ENCODE data around the gene CABP7. TPM values are rescaled to one million over a fixed set of nuclear protein-coding genes. Genes with fewer than 3 reads are reported as not detected.

Gene CABP7
- total RNA-seq (2021; ENCODE audit: unreplicated experiment), result 2.1 TPM
- 2.1 TPM for polyA plus RNA-seq (2012; ENCODE audit: insufficient read length)
- Bru-seq, nascent RNA, result percentile 21 among the genes with signal in this experiment
- percentile 26 among the genes with signal in this experiment for BruChase-seq, experiment 1, labeled RNA remaining after a 2-hour chase
- BruChase-seq, experiment 2, labeled RNA remaining after a 6-hour chase, result percentile 35 among the genes with signal in this experiment
- long read RNA-seq, partial matches to known transcripts, result 4 of 8 reads
- long read RNA-seq, other reads (novel, unspliced or antisense), result 1 of 8 reads

DNA sequence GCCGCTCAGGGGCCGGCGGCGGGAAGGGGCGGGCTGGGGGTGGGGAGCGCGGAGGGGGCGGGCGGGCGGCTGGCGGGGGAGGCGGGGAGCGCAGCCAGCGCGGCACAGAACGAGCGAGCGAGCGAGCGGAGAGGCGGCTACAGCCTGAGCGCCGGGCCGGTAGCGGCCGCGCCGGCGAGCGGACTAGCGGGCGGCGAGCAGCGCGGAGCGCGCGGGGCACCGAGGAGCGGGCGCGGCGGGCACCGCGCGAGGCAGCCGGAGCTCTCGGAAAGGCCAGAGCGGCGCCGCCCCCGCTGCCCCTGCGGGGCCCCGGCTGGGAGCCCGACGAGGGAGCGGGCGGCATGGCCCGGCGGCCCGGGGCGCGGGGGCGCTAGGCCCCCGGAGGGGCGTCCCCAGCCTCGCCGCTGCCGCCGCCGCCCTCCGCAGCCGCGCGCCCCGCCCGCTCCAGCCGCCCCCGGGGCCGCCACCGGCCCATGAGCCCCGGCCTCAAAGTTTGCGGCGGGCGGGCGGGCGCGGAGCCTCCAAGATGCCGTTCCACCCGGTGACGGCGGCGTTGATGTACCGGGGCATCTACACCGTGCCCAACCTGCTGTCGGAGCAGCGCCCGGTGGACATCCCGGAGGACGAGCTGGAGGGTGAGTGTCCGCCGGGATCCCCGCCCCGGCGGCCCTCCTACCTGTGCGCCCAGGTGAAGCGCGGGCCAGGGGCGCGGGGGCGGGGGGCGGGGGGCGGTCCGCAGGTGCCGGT, at the start of gene CABP7:
Gene CABP7 (plus strand): TSS at position 105 of the 747 bp plus-strand sequence. CDS start 422 bp downstream, at position 527.
- Histone ChIP-seq H3K36me3 (ENCODE audit: control insufficient read depth, insufficient read depth, low read length) (no peaks in the 10 kb centered on the region), H3K27ac (ENCODE audit: low read length) (no peak within 1 kb of the TSS), H3K9me3 (ENCODE audit: control insufficient read depth, insufficient read depth, low read depth, low read length) (no peaks in the 10 kb centered on the region), H3K4me1 (ENCODE audit: control insufficient read depth, insufficient read depth, low read length) (no peaks in the 10 kb centered on the region), H3K4me3 (ENCODE audit: low read depth in 2 of 2, low read length in 2 of 2) (peak within 1 kb of the TSS in 1 of 2 experiments; percentile 11; a peak in 1 of 4 replicates), H3K27me3 (ENCODE audit: control insufficient read depth, insufficient read depth, low read length) (no peaks in the 10 kb centered on the region)
- no TSS peak for BruUV-seq (replicated peaks)
- peak; percentile 54 for ATAC-seq
- ChIA-PET POLR2A (no interaction called here), CTCF (no interaction called here)
- TF ChIP-seq POLR2AphosphoS5 (IDR thresholded peaks at IDR 0.05; ENCODE audit: low read depth, low read length), result no peak
- no peak for TF ChIP-seq SIN3A (IDR thresholded peaks at IDR 0.05; ENCODE audit: borderline replicate concordance, insufficient read depth, low read depth, low read length)
- TF ChIP-seq, protein P1, sequence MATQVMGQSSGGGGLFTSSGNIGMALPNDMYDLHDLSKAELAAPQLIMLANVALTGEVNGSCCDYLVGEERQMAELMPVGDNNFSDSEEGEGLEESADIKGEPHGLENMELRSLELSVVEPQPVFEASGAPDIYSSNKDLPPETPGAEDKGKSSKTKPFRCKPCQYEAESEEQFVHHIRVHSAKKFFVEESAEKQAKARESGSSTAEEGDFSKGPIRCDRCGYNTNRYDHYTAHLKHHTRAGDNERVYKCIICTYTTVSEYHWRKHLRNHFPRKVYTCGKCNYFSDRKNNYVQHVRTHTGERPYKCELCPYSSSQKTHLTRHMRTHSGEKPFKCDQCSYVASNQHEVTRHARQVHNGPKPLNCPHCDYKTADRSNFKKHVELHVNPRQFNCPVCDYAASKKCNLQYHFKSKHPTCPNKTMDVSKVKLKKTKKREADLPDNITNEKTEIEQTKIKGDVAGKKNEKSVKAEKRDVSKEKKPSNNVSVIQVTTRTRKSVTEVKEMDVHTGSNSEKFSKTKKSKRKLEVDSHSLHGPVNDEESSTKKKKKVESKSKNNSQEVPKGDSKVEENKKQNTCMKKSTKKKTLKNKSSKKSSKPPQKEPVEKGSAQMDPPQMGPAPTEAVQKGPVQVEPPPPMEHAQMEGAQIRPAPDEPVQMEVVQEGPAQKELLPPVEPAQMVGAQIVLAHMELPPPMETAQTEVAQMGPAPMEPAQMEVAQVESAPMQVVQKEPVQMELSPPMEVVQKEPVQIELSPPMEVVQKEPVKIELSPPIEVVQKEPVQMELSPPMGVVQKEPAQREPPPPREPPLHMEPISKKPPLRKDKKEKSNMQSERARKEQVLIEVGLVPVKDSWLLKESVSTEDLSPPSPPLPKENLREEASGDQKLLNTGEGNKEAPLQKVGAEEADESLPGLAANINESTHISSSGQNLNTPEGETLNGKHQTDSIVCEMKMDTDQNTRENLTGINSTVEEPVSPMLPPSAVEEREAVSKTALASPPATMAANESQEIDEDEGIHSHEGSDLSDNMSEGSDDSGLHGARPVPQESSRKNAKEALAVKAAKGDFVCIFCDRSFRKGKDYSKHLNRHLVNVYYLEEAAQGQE (IDR thresholded peaks at IDR 0.05; ENCODE audit: insufficient read depth in 1 of 2, low read depth in 2 of 2, low read length in 1 of 2), result no peak
- no peak for TF ChIP-seq TCF7L2 (IDR thresholded peaks at IDR 0.05; ENCODE audit: low read depth, low read length)
- TF ChIP-seq, protein P2, sequence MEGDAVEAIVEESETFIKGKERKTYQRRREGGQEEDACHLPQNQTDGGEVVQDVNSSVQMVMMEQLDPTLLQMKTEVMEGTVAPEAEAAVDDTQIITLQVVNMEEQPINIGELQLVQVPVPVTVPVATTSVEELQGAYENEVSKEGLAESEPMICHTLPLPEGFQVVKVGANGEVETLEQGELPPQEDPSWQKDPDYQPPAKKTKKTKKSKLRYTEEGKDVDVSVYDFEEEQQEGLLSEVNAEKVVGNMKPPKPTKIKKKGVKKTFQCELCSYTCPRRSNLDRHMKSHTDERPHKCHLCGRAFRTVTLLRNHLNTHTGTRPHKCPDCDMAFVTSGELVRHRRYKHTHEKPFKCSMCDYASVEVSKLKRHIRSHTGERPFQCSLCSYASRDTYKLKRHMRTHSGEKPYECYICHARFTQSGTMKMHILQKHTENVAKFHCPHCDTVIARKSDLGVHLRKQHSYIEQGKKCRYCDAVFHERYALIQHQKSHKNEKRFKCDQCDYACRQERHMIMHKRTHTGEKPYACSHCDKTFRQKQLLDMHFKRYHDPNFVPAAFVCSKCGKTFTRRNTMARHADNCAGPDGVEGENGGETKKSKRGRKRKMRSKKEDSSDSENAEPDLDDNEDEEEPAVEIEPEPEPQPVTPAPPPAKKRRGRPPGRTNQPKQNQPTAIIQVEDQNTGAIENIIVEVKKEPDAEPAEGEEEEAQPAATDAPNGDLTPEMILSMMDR (IDR thresholded peaks at IDR 0.05), result no peak
- intact Hi-C loops (cut with micrococcal nuclease; ENCODE audit: unreplicated experiment) (no loop called here), in situ Hi-C loops (cut with HindIII; ENCODE audit: low pct_unique_long_range_greater_than_20kb, low sequenced_read_pairs) (no loop called here)
- DNase-seq (ENCODE audit: low read depth, low spot score), result no peak

GRCh38 chr22:29670626-29671025, 49.2 kb upstream of the CABP7 start:
- H3K27ac ChIP-seq (ENCODE audit: low read length), result no peak overlapping the region
- no peaks in the 10 kb centered on the region for H3K9me3 ChIP-seq (ENCODE audit: control insufficient read depth, insufficient read depth, low read depth, low read length)
- ATAC-seq (no peak), DNase-seq (ENCODE audit: low read depth, low spot score) (no peak)
- peaks cover 7% of the 10 kb centered on the region for H3K36me3 ChIP-seq (ENCODE audit: control insufficient read depth, insufficient read depth, low read length)
- H3K4me3 ChIP-seq (ENCODE audit: low read depth in 2 of 2, low read length in 2 of 2), result no peak overlapping the region
- intact Hi-C loops (cut with micrococcal nuclease; ENCODE audit: unreplicated experiment), result no loop called here
- BruUV-seq (replicated peaks), result no TSS peak
- TF ChIP-seq TCF7L2 (IDR thresholded peaks at IDR 0.05; ENCODE audit: low read depth, low read length), result no peak
- TF ChIP-seq, protein P1 (IDR thresholded peaks at IDR 0.05; ENCODE audit: insufficient read depth in 1 of 2, low read depth in 2 of 2, low read length in 1 of 2), result no peak
- TF ChIP-seq, protein P2 (IDR thresholded peaks at IDR 0.05), result no peak
- no peak for TF ChIP-seq POLR2AphosphoS5 (IDR thresholded peaks at IDR 0.05; ENCODE audit: low read depth, low read length)
- no peak for TF ChIP-seq SIN3A (IDR thresholded peaks at IDR 0.05; ENCODE audit: borderline replicate concordance, insufficient read depth, low read depth, low read length)
- POLR2A ChIA-PET, result no interaction called here
- H3K27me3 ChIP-seq (ENCODE audit: control insufficient read depth, insufficient read depth, low read length), result no peaks in the 10 kb centered on the region
- CTCF ChIA-PET, result interaction anchor here (0.5 kb wide), 1 partner anchor 9 kb away, joined by 3 read pairs; no protein-coding TSS in a partner anchor
- H3K4me1 ChIP-seq (ENCODE audit: control insufficient read depth, insufficient read depth, low read length), result no peaks in the 10 kb centered on the region
- in situ Hi-C loops (cut with HindIII; ENCODE audit: low pct_unique_long_range_greater_than_20kb, low sequenced_read_pairs), result no loop called here

All from Panc1 (cell line).